HepG2 (cell line): ENCODE measurements around the gene ZNF154. TPM values are rescaled to one million over a fixed set of nuclear protein-coding genes. Genes with fewer than 3 reads are reported as not detected.

Source experiments
- ATF5 ChIP-seq: sonication (generic); formaldehyde crosslinking; IDR thresholded peaks from 2 replicates; pipeline ENCODE4 v1.4.0; 2020; ENCODE audit warnings: mild to moderate bottlenecking, low read depth, missing genetic modification reagents
- CHD2 ChIP-seq: IDR thresholded peaks from 2 replicates; pipeline ENCODE4 v1.6.1; 2011; ENCODE audit warnings: low read depth, low read length, improper control_type of control experiment
- DMTF1 ChIP-seq: sonication (generic); formaldehyde crosslinking; IDR thresholded peaks from 2 replicates; pipeline ENCODE4 v1.4.0; 2020; ENCODE audit warnings: mild to moderate bottlenecking, missing genetic modification reagents
- GMEB2 ChIP-seq: IDR thresholded peaks from 2 replicates; pipeline ENCODE4 v1.6.1; 2016; ENCODE audit warnings: missing biosample characterization, missing genetic modification reagents, low read depth
- IKZF5 ChIP-seq: IDR thresholded peaks from 2 replicates; pipeline ENCODE4 v1.6.1; 2018; ENCODE audit warnings: missing genetic modification reagents, mild to moderate bottlenecking, missing compliant biosample characterization
- KDM5A ChIP-seq: fragments of 200-600 bp; sonication (generic); IDR thresholded peaks from 2 replicates; pipeline ENCODE4 v1.7.0; 2018; ENCODE audit warnings: antibody characterized with exemption, mild to moderate bottlenecking, low read length, borderline replicate concordance
- PHF20 ChIP-seq: sonication (generic); formaldehyde crosslinking; IDR thresholded peaks from 2 replicates; pipeline ENCODE4 v1.5.0; 2020; ENCODE audit warnings: mild to moderate bottlenecking, missing genetic modification reagents
- PRDM4 ChIP-seq: sonication (generic); formaldehyde crosslinking; IDR thresholded peaks from 2 replicates; pipeline ENCODE4 v1.9.0; 2021; ENCODE audit warnings: missing genetic modification reagents, borderline replicate concordance
- USF2 ChIP-seq, 2 experiments: sonication (generic) in 1 of 2; formaldehyde crosslinking in 1 of 2; IDR thresholded peaks; 2 replicates each; pipeline versions ENCODE4 v1.5.1 to v1.6.1; 2011 to 2020; ENCODE audit warnings: borderline replicate concordance in 1 of 2, low read depth in 1 of 2, low read length in 1 of 2, mild to moderate bottlenecking in 1 of 2, missing genetic modification reagents in 1 of 2, moderate library complexity in 1 of 2
- ZBTB26 ChIP-seq: IDR thresholded peaks from 2 replicates; pipeline ENCODE4 v1.6.1; 2016; ENCODE audit warnings: missing compliant biosample characterization, missing genetic modification reagents, borderline replicate concordance
- ZFP1 ChIP-seq: IDR thresholded peaks from 2 replicates; pipeline ENCODE4 v1.6.1; 2016
- ZFX ChIP-seq: sonication (generic); formaldehyde crosslinking; IDR thresholded peaks from 2 replicates; pipeline ENCODE4 v1.4.0; 2020; ENCODE audit warnings: mild to moderate bottlenecking, low read depth, missing genetic modification reagents, moderate library complexity
- ZNF234 ChIP-seq: sonication (generic); formaldehyde crosslinking; conservative IDR thresholded peaks from 2 replicates; pipeline ENCODE4 v1.5.1; 2020; ENCODE audit warnings: mild to moderate bottlenecking, missing genetic modification reagents
- ZNF263 ChIP-seq: sonication (generic); formaldehyde crosslinking; IDR thresholded peaks from 2 replicates; pipeline ENCODE4 v1.4.0; 2020; ENCODE audit warnings: missing genetic modification reagents
- ZNF777 ChIP-seq: sonication (generic); formaldehyde crosslinking; IDR thresholded peaks from 2 replicates; pipeline ENCODE4 v1.4.0; 2020; ENCODE audit warnings: missing genetic modification reagents
- polyA plus RNA-seq, 8 experiments: library from polyadenylated mRNA; depleted of rRNA in 3 of 8; stranded (reverse) in 7 of 8; unstranded in 1 of 8; fragments of >200 nt; fragmentation: Illumina TruSeq in 4 of 8; extraction: Trizol in 4 of 8; gene quantifications; 2 replicates each; pipeline versions ENCODE4 v1.2.1 to v1.2.3, GENCODE V29; 2011 to 2016; ENCODE audit warnings: low read depth in 4 of 8, missing spikeins in 1 of 8, mixed read lengths in 1 of 8; ENCODE audit not compliant: insufficient read depth in 1 of 8
- total RNA-seq, 5 experiments: library from RNA; depleted of rRNA; stranded (reverse); fragments of >200 nt; fragmentation: Illumina TruSeq; extraction: Trizol; gene quantifications; 2 replicates each; pipeline ENCODE4 v1.2.3, GENCODE V29; 2016; ENCODE audit warnings: low read depth in 1 of 5

Gene ZNF154
- total and polyA plus RNA-seq, 2 of the 13 experiments (the other 11 are each of a cell fraction or from before 2014, with no cell fraction given), result not detected

- TF ChIP-seq GMEB2 (no peak), ZNF263 (CRISPR knock-in tag) (peak; percentile 78), PRDM4 (CRISPR knock-in tag) (no peak), ATF5 (CRISPR knock-in tag) (no peak), ZFP1 (CRISPR knock-in tag) (0 out of 2 replicates have a peak, but pooled peaks have one; percentile 9), ZNF234 (peak; percentile 66; the same call in 1 of the 2 replicates), ZNF777 (no peak), CHD2 (no peak), ZFX (CRISPR knock-in tag) (peak; percentile 69), IKZF5 (CRISPR knock-in tag) (no peak), ZBTB26 (CRISPR knock-in tag) (no peak), KDM5A (no peak), USF2 (IDR thresholded peaks at IDR 0.05; ENCODE audit: low read depth, low read length) (no peak), USF2 (CRISPR knock-in tag; IDR thresholded peaks at IDR 0.05; ENCODE audit: borderline replicate concordance) (no peak), DMTF1 (0 out of 2 replicates have a peak, but pooled peaks have one; percentile 39), PHF20 (peak; percentile 46; the same call in 1 of the 2 replicates)
Observed at GRCh38 chr19:57664269-57665127, 44.5 kb downstream of the ZNF154 start (continued).
